Panc1 (cell line): ENCODE measurements around the gene EIF4EBP2. TPM values are rescaled to one million over a fixed set of nuclear protein-coding genes. Genes with fewer than 3 reads are reported as not detected.

Source experiments
- ATAC-seq: fragments of 200-7000 bp; cut with Tn5 transposase; 2 replicates; pipeline ENCODE4 v1.9.1; 2020; ENCODE audit warnings: mild to moderate bottlenecking, moderate library complexity
- BruUV-seq: library from RNA; stranded (reverse); fragments of 400-500 nt; replicated peaks from 2 replicates; lab custom pipeline; 2021; lab: Mats Ljungman, UMichigan
- CTCF ChIA-PET: fragments of 300-600 bp; sonication (Branson Sonifier 250); formaldehyde crosslinking; loops from one replicate; lab custom pipeline; 2022; ENCODE audit warnings: antibody characterized with exemption; lab: Charles Lee
- POLR2A ChIA-PET: fragments of 300-600 bp; sonication (Branson Sonifier 250); formaldehyde crosslinking; loops from one replicate; lab custom pipeline; 2022; ENCODE audit warnings: antibody characterized with exemption; lab: Charles Lee
- DNase-seq: peaks from one replicate; pipeline ENCODE4 v3.0.0-alpha.2; 2010; ENCODE audit warnings: low read depth, low spot score
- H3K27ac ChIP-seq: 2 replicates; pipeline ENCODE4 v1.5.1; 2011; ENCODE audit warnings: mild to moderate bottlenecking, low read length, inconsistent platforms
- H3K27me3 ChIP-seq: fragments of 200-500 bp; sonication (Bioruptor generic); 2 replicates; pipeline ENCODE4 v1.6.0; 2014; ENCODE audit warnings: low read length, inconsistent platforms; ENCODE audit not compliant: control insufficient read depth, insufficient read depth
- H3K36me3 ChIP-seq: fragments of 200-500 bp; sonication (Bioruptor generic); 2 replicates; pipeline ENCODE4 v1.5.1; 2014; ENCODE audit warnings: inconsistent platforms, mild to moderate bottlenecking, low read length, moderate library complexity; ENCODE audit not compliant: control insufficient read depth, insufficient read depth
- H3K4me1 ChIP-seq: 2 replicates; pipeline ENCODE4 v1.5.1; 2011; ENCODE audit warnings: inconsistent platforms, mild to moderate bottlenecking, low read length, moderate library complexity; ENCODE audit not compliant: control insufficient read depth, insufficient read depth
- H3K4me3 ChIP-seq, 2 experiments: 2 replicates each; pipeline ENCODE4 v1.5.1; 2011 to 2012; ENCODE audit warnings: low read depth in 2 of 2, low read length in 2 of 2, mild to moderate bottlenecking in 2 of 2, inconsistent platforms in 1 of 2, moderate library complexity in 1 of 2
- H3K9me3 ChIP-seq: fragments of 200-500 bp; sonication (Bioruptor generic); 2 replicates; pipeline ENCODE4 v1.5.1; 2014; ENCODE audit warnings: low read depth, mild to moderate bottlenecking, inconsistent platforms, low read length, moderate library complexity; ENCODE audit not compliant: control insufficient read depth, insufficient read depth
- POLR2AphosphoS5 ChIP-seq: IDR thresholded peaks from 2 replicates; pipeline ENCODE4 v1.6.1; 2012; ENCODE audit warnings: mild to moderate bottlenecking, low read depth, low read length, moderate library complexity
- REST ChIP-seq, 2 experiments: IDR thresholded peaks; 2 replicates each; pipeline ENCODE4 v1.6.1; 2011 to 2012; ENCODE audit warnings: low read depth in 2 of 2, control low read depth in 1 of 2, low read length in 1 of 2, mild to moderate bottlenecking in 1 of 2, moderate library complexity in 1 of 2; ENCODE audit not compliant: insufficient read depth in 1 of 2
- SIN3A ChIP-seq: IDR thresholded peaks from 2 replicates; pipeline ENCODE4 v1.6.1; 2012; ENCODE audit warnings: low read depth, mild to moderate bottlenecking, low read length, moderate library complexity, borderline replicate concordance; ENCODE audit not compliant: insufficient read depth
- TCF7L2 ChIP-seq: IDR thresholded peaks from 2 replicates; pipeline ENCODE4 v1.6.1; 2011; ENCODE audit warnings: mild to moderate bottlenecking, low read depth, low read length, inconsistent platforms
- in situ Hi-C: cut with HindIII; loops from 2 replicates; pipeline ENCODE4 v1.10.0; 2016; ENCODE audit warnings: low sequenced_read_pairs, low pct_unique_long_range_greater_than_20kb
- intact Hi-C: fragments of 100-400 bp; cut with micrococcal nuclease; formaldehyde crosslinking; loops from one replicate; pipeline ENCODE4 v1.10.0; 2022; ENCODE audit not compliant: unreplicated experiment
- total RNA-seq: library from RNA; stranded (reverse); gene quantifications from one replicate; pipeline ENCODE4 v1.2.1, GENCODE V29; 2021; ENCODE audit not compliant: unreplicated experiment
- TF ChIP-seq, protein P1 (sequence below): fragments of 450-650 bp; IDR thresholded peaks from 2 replicates; pipeline ENCODE4 v1.5.1; 2017; ENCODE audit warnings: mild to moderate bottlenecking

The EIF4EBP2 gene
- total RNA-seq, 1 experiment from 2014 or later = 48.2 TPM

- no TSS peak for BruUV-seq
- no peaks in the 10 kb centered on the region for H3K36me3 ChIP-seq
- ATAC-seq (no peak), DNase-seq (no peak)
- intact Hi-C loops = no loop called here
- no peak for TF ChIP-seq REST (IDR thresholded peaks at IDR 0.05; ENCODE audit: insufficient read depth in 1 of 2, low read depth in 2 of 2, low read length in 1 of 2)
- TF ChIP-seq TCF7L2 = no peak
- TF ChIP-seq, protein P1, sequence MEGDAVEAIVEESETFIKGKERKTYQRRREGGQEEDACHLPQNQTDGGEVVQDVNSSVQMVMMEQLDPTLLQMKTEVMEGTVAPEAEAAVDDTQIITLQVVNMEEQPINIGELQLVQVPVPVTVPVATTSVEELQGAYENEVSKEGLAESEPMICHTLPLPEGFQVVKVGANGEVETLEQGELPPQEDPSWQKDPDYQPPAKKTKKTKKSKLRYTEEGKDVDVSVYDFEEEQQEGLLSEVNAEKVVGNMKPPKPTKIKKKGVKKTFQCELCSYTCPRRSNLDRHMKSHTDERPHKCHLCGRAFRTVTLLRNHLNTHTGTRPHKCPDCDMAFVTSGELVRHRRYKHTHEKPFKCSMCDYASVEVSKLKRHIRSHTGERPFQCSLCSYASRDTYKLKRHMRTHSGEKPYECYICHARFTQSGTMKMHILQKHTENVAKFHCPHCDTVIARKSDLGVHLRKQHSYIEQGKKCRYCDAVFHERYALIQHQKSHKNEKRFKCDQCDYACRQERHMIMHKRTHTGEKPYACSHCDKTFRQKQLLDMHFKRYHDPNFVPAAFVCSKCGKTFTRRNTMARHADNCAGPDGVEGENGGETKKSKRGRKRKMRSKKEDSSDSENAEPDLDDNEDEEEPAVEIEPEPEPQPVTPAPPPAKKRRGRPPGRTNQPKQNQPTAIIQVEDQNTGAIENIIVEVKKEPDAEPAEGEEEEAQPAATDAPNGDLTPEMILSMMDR = no peak
- TF ChIP-seq POLR2AphosphoS5 = no peak
- TF ChIP-seq SIN3A = no peak
- no peaks in the 10 kb centered on the region for H3K4me1 ChIP-seq
- ChIA-PET POLR2A (interaction anchor here (0.7 kb wide), 1 partner anchor 39 kb away, joined by 3 read pairs; no protein-coding TSS in a partner anchor), CTCF (no interaction called here)
- H3K4me3 ChIP-seq = no peak overlapping the region
- no peaks in the 10 kb centered on the region for H3K9me3 ChIP-seq
- in situ Hi-C loops = no loop called here
- H3K27me3 ChIP-seq = no peaks in the 10 kb centered on the region
- H3K27ac ChIP-seq = no peak overlapping the region
Observed at GRCh38 chr10:70435241-70436085, 31.5 kb downstream of the EIF4EBP2 start.

- TF ChIP-seq, protein P1 = no peak
- TF ChIP-seq SIN3A (no peak), REST (IDR thresholded peaks at IDR 0.05; ENCODE audit: insufficient read depth in 1 of 2, low read depth in 2 of 2, low read length in 1 of 2) (no peak)
- BruUV-seq = no TSS peak
- no peak for ATAC-seq
- Histone ChIP-seq H3K27me3 (no peaks in the 10 kb centered on the region), H3K27ac (no peak overlapping the region), H3K36me3 (no peaks in the 10 kb centered on the region), H3K9me3 (no peaks in the 10 kb centered on the region), H3K4me1 (no peaks in the 10 kb centered on the region), H3K4me3 (no peak overlapping the region)
- DNase-seq = no peak
- ChIA-PET CTCF (no interaction called here), POLR2A (interaction anchor here (0.5 to 0.6 kb wide), 2 partner anchors 22 to 34 kb away, joined by 3 read pairs; partner anchors contain the start of gene EIF4EBP2)
- in situ Hi-C loops (no loop called here), intact Hi-C loops (no loop called here)
Observed at GRCh38 chr10:70437721-70438120, 33.8 kb downstream of the EIF4EBP2 start.
